ENCODE results near the gene CNTD1. TPM values are rescaled to one million over a fixed set of nuclear protein-coding genes. Genes with fewer than 3 reads are reported as not detected.

Gene CNTD1
- total RNA-seq, 2 experiments from 2014 or later, result 0.06 TPM; not detected in 1

DNA sequence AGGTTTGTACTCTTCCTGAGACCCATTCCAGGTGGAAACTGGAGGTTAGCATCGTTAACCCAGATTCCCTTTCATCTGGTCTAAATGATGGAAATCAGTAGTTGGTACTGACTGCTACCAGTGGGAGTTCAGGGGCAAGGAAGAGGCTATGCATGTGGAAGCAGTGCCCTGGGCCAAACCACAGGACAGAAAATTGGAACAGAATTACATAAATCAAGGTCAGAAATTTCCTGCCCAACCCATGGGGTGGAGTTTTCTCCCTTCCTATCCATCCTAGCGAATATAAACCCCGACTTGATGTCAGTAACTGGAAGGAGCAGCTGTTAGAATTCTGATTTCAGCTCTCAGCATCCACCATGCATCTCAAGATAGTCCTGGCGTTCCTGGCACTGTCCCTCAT, 45.6 kb downstream of the CNTD1 start, which contains the start of gene AOC2:
TSS of gene AOC2 (plus strand) at position 310 of the 400 bp plus-strand sequence. CDS start at position 357, 47 bp downstream.
- no peak within 1 kb of the TSS for H3K4me2 ChIP-seq (ENCODE audit: low read length)
- no peak within 1 kb of the TSS for H3K4me3 ChIP-seq (ENCODE audit: low read depth, low read length, poor library complexity, severe bottlenecking)
- H3K79me2 ChIP-seq (ENCODE audit: insufficient read depth, low read depth, low read length), result no peaks in the 10 kb centered on the region
- POLR2A ChIA-PET, result no interaction called here
- CTCF ChIA-PET (ENCODE audit: unreplicated experiment), result no interaction called here
- no peak for DNase-seq (ENCODE audit: low spot score)
- no peaks in the 10 kb centered on the region for H3K9me2 ChIP-seq (ENCODE audit: insufficient read depth, low read length)
- intact Hi-C loops (cut with micrococcal nuclease; ENCODE audit: unreplicated experiment), result no loop called here
- TF ChIP-seq EZH2phosphoT487 (IDR thresholded peaks at IDR 0.05; ENCODE audit: borderline replicate concordance, low read depth, low read length), result no peak
- TF ChIP-seq, protein P1, sequence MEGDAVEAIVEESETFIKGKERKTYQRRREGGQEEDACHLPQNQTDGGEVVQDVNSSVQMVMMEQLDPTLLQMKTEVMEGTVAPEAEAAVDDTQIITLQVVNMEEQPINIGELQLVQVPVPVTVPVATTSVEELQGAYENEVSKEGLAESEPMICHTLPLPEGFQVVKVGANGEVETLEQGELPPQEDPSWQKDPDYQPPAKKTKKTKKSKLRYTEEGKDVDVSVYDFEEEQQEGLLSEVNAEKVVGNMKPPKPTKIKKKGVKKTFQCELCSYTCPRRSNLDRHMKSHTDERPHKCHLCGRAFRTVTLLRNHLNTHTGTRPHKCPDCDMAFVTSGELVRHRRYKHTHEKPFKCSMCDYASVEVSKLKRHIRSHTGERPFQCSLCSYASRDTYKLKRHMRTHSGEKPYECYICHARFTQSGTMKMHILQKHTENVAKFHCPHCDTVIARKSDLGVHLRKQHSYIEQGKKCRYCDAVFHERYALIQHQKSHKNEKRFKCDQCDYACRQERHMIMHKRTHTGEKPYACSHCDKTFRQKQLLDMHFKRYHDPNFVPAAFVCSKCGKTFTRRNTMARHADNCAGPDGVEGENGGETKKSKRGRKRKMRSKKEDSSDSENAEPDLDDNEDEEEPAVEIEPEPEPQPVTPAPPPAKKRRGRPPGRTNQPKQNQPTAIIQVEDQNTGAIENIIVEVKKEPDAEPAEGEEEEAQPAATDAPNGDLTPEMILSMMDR (conservative IDR thresholded peaks at IDR 0.05; ENCODE audit: low read length), result no peak
- no peaks in the 10 kb centered on the region for H4K20me1 ChIP-seq (ENCODE audit: insufficient read depth, low read length)
- H3K27ac ChIP-seq (ENCODE audit: low read depth, low read length, poor library complexity, severe bottlenecking), result no peak within 1 kb of the TSS
- peaks cover 66% of the 10 kb centered on the region for H3K36me3 ChIP-seq (ENCODE audit: insufficient read depth, low read length)
- BruUV-seq (replicated peaks), result no TSS peak
- H2AFZ ChIP-seq (ENCODE audit: low read length), result no peak within 1 kb of the TSS
- H3K4me1 ChIP-seq (ENCODE audit: insufficient read depth, low read length, poor library complexity, severe bottlenecking), result no peaks in the 10 kb centered on the region
- H3K9me3 ChIP-seq (ENCODE audit: low read length), result no peaks in the 10 kb centered on the region

DNA sequence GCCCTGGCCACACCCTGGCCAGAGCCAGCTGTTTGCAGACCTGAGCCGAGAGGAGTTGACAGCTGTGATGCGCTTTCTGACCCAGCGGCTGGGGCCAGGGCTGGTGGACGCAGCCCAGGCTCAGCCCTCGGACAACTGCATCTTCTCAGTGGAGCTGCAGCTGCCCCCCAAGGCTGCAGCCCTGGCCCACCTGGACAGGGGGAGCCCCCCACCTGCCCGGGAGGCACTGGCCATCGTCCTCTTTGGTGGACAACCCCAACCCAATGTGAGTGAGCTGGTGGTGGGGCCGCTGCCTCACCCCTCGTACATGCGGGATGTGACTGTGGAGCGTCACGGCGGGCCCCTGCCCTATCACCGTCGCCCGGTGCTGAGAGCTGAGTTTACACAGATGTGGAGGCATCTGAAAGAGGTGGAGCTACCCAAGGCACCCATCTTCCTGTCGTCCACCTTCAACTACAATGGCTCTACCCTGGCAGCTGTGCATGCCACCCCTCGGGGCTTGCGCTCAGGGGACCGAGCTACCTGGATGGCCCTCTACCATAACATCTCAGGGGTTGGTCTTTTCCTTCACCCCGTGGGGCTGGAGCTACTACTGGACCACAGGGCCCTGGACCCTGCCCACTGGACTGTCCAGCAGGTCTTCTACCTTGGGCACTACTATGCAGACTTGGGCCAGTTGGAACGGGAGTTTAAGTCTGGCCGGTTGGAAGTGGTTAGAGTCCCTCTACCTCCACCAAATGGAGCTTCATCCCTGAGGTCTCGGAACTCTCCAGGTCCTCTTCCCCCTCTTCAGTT, 46.3 kb downstream of the CNTD1 start:
- POLR2A ChIA-PET, result interaction anchor here (0.6 to 0.7 kb wide), 2 partner anchors 12 to 42 kb away, joined by 3 to 4 read pairs; no protein-coding TSS in a partner anchor
- BruUV-seq (replicated peaks), result no TSS peak

More for the DNA sequence above, 46.3 kb downstream of the CNTD1 start:
- Histone ChIP-seq H3K9me2 (ENCODE audit: insufficient read depth, low read length) (no peaks in the 10 kb centered on the region), H2AFZ (ENCODE audit: low read length) (no peak overlapping the region), H3K4me1 (ENCODE audit: insufficient read depth, low read length, poor library complexity, severe bottlenecking) (no peaks in the 10 kb centered on the region), H3K27ac (ENCODE audit: low read depth, low read length, poor library complexity, severe bottlenecking) (no peak overlapping the region), H3K4me3 (ENCODE audit: low read depth, low read length, poor library complexity, severe bottlenecking) (no peak overlapping the region), H3K36me3 (ENCODE audit: insufficient read depth, low read length) (peaks cover 61% of the 10 kb centered on the region), H3K79me2 (ENCODE audit: insufficient read depth, low read depth, low read length) (no peaks in the 10 kb centered on the region), H3K4me2 (ENCODE audit: low read length) (no peak overlapping the region), H3K9me3 (ENCODE audit: low read length) (no peaks in the 10 kb centered on the region), H4K20me1 (ENCODE audit: insufficient read depth, low read length) (no peaks in the 10 kb centered on the region)
- no peak for DNase-seq (ENCODE audit: low spot score)
- intact Hi-C loops (cut with micrococcal nuclease; ENCODE audit: unreplicated experiment), result no loop called here
- CTCF ChIA-PET (ENCODE audit: unreplicated experiment), result no interaction called here
- TF ChIP-seq, protein P1 (conservative IDR thresholded peaks at IDR 0.05; ENCODE audit: low read length), result no peak
- TF ChIP-seq EZH2phosphoT487 (IDR thresholded peaks at IDR 0.05; ENCODE audit: borderline replicate concordance, low read depth, low read length), result no peak

Data from OCI-LY7 (cell line).